SK-N-SH (cell line): ENCODE data around the gene C8B. TPM values are rescaled to one million over a fixed set of nuclear protein-coding genes. Genes with fewer than 3 reads are reported as not detected.

Source experiments
- CTCF ChIA-PET: fragments of 300-600, 350-600 bp; formaldehyde crosslinking; extraction: SDS; loops from one replicate; lab custom pipeline; 2021; lab: Yijun Ruan, JAX
- POLR2A ChIA-PET: fragments of 350-600 bp; sonication (Branson Sonifier 250); formaldehyde crosslinking; extraction: SDS; loops from one replicate; lab custom pipeline; 2020; ENCODE audit warnings: antibody characterized with exemption, inconsistent platforms; lab: Yijun Ruan, JAX
- DNase-seq: peaks from one replicate; pipeline ENCODE4 v3.0.0; 2012
- H2AFZ ChIP-seq: fragments of 200-600 bp; sonication (generic); 2 replicates; pipeline ENCODE4 v1.8.1; 2016; ENCODE audit warnings: antibody characterized with exemption, mild to moderate bottlenecking, low read depth
- H3F3A ChIP-seq: fragments of 200-600 bp; sonication (generic); replicated peaks from 2 replicates; pipeline ENCODE3; 2016; ENCODE audit warnings: antibody characterized with exemption, mild to moderate bottlenecking; ENCODE audit not compliant: insufficient read depth
- H3K27ac ChIP-seq, 2 experiments: fragments of 200-500 bp in 1 of 2; fragments of 200-600 bp in 1 of 2; sonication (Bioruptor generic) in 1 of 2; sonication (generic), shearing (Covaris generic) in 1 of 2; 2 replicates each; pipeline versions ENCODE4 v1.5.1 to v1.6.1; 2014 to 2016; ENCODE audit warnings: low read depth in 2 of 2, inconsistent platforms in 1 of 2, low read length in 1 of 2, mild to moderate bottlenecking in 1 of 2, mixed read lengths in 1 of 2
- H3K27me3 ChIP-seq: fragments of 200-600 bp; sonication (generic), shearing (Covaris generic); 2 replicates; pipeline ENCODE4 v1.6.1; 2016; ENCODE audit warnings: mixed run types; ENCODE audit not compliant: insufficient read depth
- H3K36me3 ChIP-seq, 2 experiments: fragments of 200-500 bp in 1 of 2; fragments of 200-600 bp in 1 of 2; sonication (Bioruptor generic) in 1 of 2; sonication (generic) in 1 of 2; replicated peaks in 1 of 2; 2 replicates each; pipeline versions ENCODE3 to v1.5.1; 2014 to 2016; ENCODE audit warnings: low read length in 1 of 2, mild to moderate bottlenecking in 1 of 2; ENCODE audit not compliant: insufficient read depth in 2 of 2, control insufficient read depth in 1 of 2
- H3K4me1 ChIP-seq, 2 experiments: fragments of 200-500 bp in 1 of 2; fragments of 200-600 bp in 1 of 2; sonication (Bioruptor generic) in 1 of 2; sonication (generic), shearing (Covaris generic) in 1 of 2; 2 replicates each; pipeline versions ENCODE4 v1.5.1 to v1.6.1; 2014 to 2016; ENCODE audit warnings: low read depth in 1 of 2, low read length in 1 of 2, mixed run types in 1 of 2; ENCODE audit not compliant: insufficient read depth in 2 of 2, control insufficient read depth in 1 of 2
- H3K4me2 ChIP-seq: fragments of 200-600 bp; sonication (generic), shearing (Covaris generic); 2 replicates; pipeline ENCODE4 v1.6.1; 2017; ENCODE audit warnings: mixed run types
- H3K4me3 ChIP-seq, 2 experiments: fragments of 200-500 bp in 1 of 2; fragments of 200-600 bp in 1 of 2; sonication (Bioruptor generic) in 1 of 2; sonication (generic), shearing (Covaris generic) in 1 of 2; 2 replicates each; pipeline versions ENCODE4 v1.5.1 to v1.8.1; 2014 to 2016; ENCODE audit warnings: low read depth in 2 of 2, inconsistent platforms in 1 of 2, low read length in 1 of 2, mild to moderate bottlenecking in 1 of 2, mixed read lengths in 1 of 2, moderate library complexity in 1 of 2
- H3K79me2 ChIP-seq: fragments of 200-600 bp; sonication (generic); 2 replicates; pipeline ENCODE4 v1.8.1; 2017; ENCODE audit warnings: mild to moderate bottlenecking; ENCODE audit not compliant: insufficient read depth
- H3K9ac ChIP-seq: fragments of 200-600 bp; sonication (generic); 2 replicates; pipeline ENCODE4 v1.6.1; 2017; ENCODE audit warnings: mixed run types
- H3K9me2 ChIP-seq: fragments of 200-600 bp; sonication (generic); 2 replicates; pipeline ENCODE4 v1.6.1; 2017; ENCODE audit warnings: mixed run types
- H3K9me3 ChIP-seq: fragments of 200-600 bp; sonication (generic); 2 replicates; pipeline ENCODE4 v1.6.1; 2017; ENCODE audit warnings: mixed run types, mild to moderate bottlenecking, moderate library complexity
- H4K20me1 ChIP-seq: fragments of 200-600 bp; sonication (generic); 2 replicates; pipeline ENCODE4 v1.6.1; 2017; ENCODE audit warnings: mild to moderate bottlenecking, mixed run types; ENCODE audit not compliant: insufficient read depth
- EZH2phosphoT487 ChIP-seq: fragments of 200-600 bp; sonication (generic); IDR thresholded peaks from 2 replicates; pipeline ENCODE4 v1.6.1; 2017; ENCODE audit warnings: low read depth, mixed run types, mild to moderate bottlenecking, antibody characterized with exemption, moderate library complexity, borderline replicate concordance
- FOSL2 ChIP-seq: IDR thresholded peaks from 2 replicates; pipeline ENCODE4 v1.4.0; 2012; ENCODE audit warnings: low read depth, mild to moderate bottlenecking, moderate library complexity, borderline replicate concordance
- FOXM1 ChIP-seq: IDR thresholded peaks from 2 replicates; pipeline ENCODE4 v1.4.0; 2012; ENCODE audit warnings: low read depth, mild to moderate bottlenecking
- GABPA ChIP-seq: IDR thresholded peaks from 2 replicates; pipeline ENCODE4 v1.4.0; 2012; ENCODE audit warnings: low read depth, mild to moderate bottlenecking
- GATA2 ChIP-seq: sonication (generic); formaldehyde crosslinking; IDR thresholded peaks from 2 replicates; pipeline ENCODE4 v1.5.0; 2020; ENCODE audit warnings: mild to moderate bottlenecking, missing genetic modification reagents
- JUND ChIP-seq: IDR thresholded peaks from 2 replicates; pipeline ENCODE4 v1.4.0; 2012
- NFIC ChIP-seq: IDR thresholded peaks from 2 replicates; pipeline ENCODE4 v1.4.0; 2012; ENCODE audit warnings: borderline replicate concordance
- NRF1 ChIP-seq: IDR thresholded peaks from 2 replicates; pipeline ENCODE4 v1.6.1; 2012; ENCODE audit warnings: low read depth, mild to moderate bottlenecking, low read length
- RAD21 ChIP-seq: IDR thresholded peaks from 2 replicates; pipeline ENCODE4 v1.6.1; 2012; ENCODE audit warnings: mild to moderate bottlenecking, low read length
- RFX5 ChIP-seq: IDR thresholded peaks from 2 replicates; pipeline ENCODE4 v1.6.1; 2012; ENCODE audit warnings: mild to moderate bottlenecking, improper control_type of control experiment, low read length
- TAF1 ChIP-seq: IDR thresholded peaks from 2 replicates; pipeline ENCODE4 v1.6.1; 2012; ENCODE audit warnings: low read depth, mild to moderate bottlenecking, low read length, moderate library complexity, borderline replicate concordance
- WGBS: methylation state at CpG from one replicate; pipeline ENCODE4 v1.1.6; 2017; ENCODE audit warnings: low lambda C conversion rate; 5-methylcytosine and 5-hydroxymethylcytosine counted together
- polyA plus RNA-seq, 3 experiments: library from polyadenylated mRNA; depleted of rRNA; stranded (reverse); fragments of >200 nt; gene quantifications; 2 replicates each; pipeline ENCODE4 v1.2.3, GENCODE V29; 2012
- TF ChIP-seq, protein P1 (sequence below): IDR thresholded peaks from 2 replicates; pipeline ENCODE4 v1.6.1; 2012; ENCODE audit warnings: mild to moderate bottlenecking, low read depth, low read length, moderate library complexity
- TF ChIP-seq, protein P2 (sequence below): fragments of 200-600 bp; sonication (generic); IDR thresholded peaks from 2 replicates; pipeline ENCODE4 v1.6.1; 2017; ENCODE audit warnings: antibody characterized with exemption, mild to moderate bottlenecking, moderate library complexity
- TF ChIP-seq, protein P3 (sequence below): IDR thresholded peaks from 2 replicates; pipeline ENCODE4 v1.4.0; 2012; ENCODE audit warnings: low read depth, borderline replicate concordance
- TF ChIP-seq, protein P4 (sequence below): IDR thresholded peaks from 2 replicates; pipeline ENCODE4 v1.4.0; 2012; ENCODE audit warnings: low read depth, borderline replicate concordance
- TF ChIP-seq, protein P5 (sequence below): fragments of 150-350 bp; IDR thresholded peaks from 2 replicates; pipeline ENCODE4 v1.6.1; 2016; ENCODE audit warnings: mild to moderate bottlenecking, low read depth, low read length

The C8B gene
- polyA plus RNA-seq, 1 of the 3 experiments (the other 2 are of a cell fraction), result not detected

DNA sequence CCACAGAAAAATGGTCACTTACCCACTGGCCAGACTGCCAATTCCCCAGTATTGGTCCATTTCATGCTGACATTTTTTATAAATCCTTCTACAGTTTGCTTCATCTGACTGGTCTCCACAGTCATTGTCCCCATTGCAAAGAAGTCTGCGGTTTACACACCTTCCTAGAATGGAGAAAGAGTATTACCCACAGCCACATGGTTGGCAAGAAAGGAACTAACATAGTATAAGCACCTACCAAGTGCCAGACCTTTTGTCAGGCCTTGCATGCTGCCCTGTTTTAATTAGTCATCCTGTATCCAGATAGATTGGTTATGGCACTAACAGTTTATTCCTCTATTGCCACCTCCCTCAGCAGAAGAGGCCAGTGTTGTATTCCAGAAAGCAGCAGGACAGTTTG, 11.2 kb downstream of the C8B start:
- Histone ChIP-seq H3K36me3 (no peaks in the 10 kb centered on the region), H3K4me1 (peaks cover 0 to 14% of the 10 kb centered on the region in 2 experiments; a peak in 2 of 4 replicates), H3K9me2 (no peaks in the 10 kb centered on the region), H2AFZ (no peak overlapping the region), H3K27ac (no peak overlapping the region), H3K9ac (no peak overlapping the region), H3K79me2 (no peaks in the 10 kb centered on the region), H3K4me3 (no peak overlapping the region), H3K4me2 (no peak overlapping the region), H3K27me3 (no peaks in the 10 kb centered on the region), H3K9me3 (no peaks in the 10 kb centered on the region), H4K20me1 (no peaks in the 10 kb centered on the region), H3F3A (no peaks in the 10 kb centered on the region)
- TF ChIP-seq JUND (no peak), EZH2phosphoT487 (no peak), FOSL2 (no peak), GABPA (no peak), TAF1 (no peak), GATA2 (CRISPR knock-in tag) (no peak), FOXM1 (no peak), NFIC (no peak), NRF1 (no peak), RAD21 (no peak), RFX5 (no peak)
- TF ChIP-seq, protein P1, sequence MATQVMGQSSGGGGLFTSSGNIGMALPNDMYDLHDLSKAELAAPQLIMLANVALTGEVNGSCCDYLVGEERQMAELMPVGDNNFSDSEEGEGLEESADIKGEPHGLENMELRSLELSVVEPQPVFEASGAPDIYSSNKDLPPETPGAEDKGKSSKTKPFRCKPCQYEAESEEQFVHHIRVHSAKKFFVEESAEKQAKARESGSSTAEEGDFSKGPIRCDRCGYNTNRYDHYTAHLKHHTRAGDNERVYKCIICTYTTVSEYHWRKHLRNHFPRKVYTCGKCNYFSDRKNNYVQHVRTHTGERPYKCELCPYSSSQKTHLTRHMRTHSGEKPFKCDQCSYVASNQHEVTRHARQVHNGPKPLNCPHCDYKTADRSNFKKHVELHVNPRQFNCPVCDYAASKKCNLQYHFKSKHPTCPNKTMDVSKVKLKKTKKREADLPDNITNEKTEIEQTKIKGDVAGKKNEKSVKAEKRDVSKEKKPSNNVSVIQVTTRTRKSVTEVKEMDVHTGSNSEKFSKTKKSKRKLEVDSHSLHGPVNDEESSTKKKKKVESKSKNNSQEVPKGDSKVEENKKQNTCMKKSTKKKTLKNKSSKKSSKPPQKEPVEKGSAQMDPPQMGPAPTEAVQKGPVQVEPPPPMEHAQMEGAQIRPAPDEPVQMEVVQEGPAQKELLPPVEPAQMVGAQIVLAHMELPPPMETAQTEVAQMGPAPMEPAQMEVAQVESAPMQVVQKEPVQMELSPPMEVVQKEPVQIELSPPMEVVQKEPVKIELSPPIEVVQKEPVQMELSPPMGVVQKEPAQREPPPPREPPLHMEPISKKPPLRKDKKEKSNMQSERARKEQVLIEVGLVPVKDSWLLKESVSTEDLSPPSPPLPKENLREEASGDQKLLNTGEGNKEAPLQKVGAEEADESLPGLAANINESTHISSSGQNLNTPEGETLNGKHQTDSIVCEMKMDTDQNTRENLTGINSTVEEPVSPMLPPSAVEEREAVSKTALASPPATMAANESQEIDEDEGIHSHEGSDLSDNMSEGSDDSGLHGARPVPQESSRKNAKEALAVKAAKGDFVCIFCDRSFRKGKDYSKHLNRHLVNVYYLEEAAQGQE, result no peak
- TF ChIP-seq, protein P2, sequence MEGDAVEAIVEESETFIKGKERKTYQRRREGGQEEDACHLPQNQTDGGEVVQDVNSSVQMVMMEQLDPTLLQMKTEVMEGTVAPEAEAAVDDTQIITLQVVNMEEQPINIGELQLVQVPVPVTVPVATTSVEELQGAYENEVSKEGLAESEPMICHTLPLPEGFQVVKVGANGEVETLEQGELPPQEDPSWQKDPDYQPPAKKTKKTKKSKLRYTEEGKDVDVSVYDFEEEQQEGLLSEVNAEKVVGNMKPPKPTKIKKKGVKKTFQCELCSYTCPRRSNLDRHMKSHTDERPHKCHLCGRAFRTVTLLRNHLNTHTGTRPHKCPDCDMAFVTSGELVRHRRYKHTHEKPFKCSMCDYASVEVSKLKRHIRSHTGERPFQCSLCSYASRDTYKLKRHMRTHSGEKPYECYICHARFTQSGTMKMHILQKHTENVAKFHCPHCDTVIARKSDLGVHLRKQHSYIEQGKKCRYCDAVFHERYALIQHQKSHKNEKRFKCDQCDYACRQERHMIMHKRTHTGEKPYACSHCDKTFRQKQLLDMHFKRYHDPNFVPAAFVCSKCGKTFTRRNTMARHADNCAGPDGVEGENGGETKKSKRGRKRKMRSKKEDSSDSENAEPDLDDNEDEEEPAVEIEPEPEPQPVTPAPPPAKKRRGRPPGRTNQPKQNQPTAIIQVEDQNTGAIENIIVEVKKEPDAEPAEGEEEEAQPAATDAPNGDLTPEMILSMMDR, result no peak
- TF ChIP-seq, protein P3, sequence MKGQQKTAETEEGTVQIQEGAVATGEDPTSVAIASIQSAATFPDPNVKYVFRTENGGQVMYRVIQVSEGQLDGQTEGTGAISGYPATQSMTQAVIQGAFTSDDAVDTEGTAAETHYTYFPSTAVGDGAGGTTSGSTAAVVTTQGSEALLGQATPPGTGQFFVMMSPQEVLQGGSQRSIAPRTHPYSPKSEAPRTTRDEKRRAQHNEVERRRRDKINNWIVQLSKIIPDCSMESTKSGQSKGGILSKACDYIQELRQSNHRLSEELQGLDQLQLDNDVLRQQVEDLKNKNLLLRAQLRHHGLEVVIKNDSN, result no peak
- TF ChIP-seq, protein P4, sequence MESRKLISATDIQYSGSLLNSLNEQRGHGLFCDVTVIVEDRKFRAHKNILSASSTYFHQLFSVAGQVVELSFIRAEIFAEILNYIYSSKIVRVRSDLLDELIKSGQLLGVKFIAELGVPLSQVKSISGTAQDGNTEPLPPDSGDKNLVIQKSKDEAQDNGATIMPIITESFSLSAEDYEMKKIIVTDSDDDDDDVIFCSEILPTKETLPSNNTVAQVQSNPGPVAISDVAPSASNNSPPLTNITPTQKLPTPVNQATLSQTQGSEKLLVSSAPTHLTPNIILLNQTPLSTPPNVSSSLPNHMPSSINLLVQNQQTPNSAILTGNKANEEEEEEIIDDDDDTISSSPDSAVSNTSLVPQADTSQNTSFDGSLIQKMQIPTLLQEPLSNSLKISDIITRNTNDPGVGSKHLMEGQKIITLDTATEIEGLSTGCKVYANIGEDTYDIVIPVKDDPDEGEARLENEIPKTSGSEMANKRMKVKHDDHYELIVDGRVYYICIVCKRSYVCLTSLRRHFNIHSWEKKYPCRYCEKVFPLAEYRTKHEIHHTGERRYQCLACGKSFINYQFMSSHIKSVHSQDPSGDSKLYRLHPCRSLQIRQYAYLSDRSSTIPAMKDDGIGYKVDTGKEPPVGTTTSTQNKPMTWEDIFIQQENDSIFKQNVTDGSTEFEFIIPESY, result no peak
- TF ChIP-seq, protein P5, sequence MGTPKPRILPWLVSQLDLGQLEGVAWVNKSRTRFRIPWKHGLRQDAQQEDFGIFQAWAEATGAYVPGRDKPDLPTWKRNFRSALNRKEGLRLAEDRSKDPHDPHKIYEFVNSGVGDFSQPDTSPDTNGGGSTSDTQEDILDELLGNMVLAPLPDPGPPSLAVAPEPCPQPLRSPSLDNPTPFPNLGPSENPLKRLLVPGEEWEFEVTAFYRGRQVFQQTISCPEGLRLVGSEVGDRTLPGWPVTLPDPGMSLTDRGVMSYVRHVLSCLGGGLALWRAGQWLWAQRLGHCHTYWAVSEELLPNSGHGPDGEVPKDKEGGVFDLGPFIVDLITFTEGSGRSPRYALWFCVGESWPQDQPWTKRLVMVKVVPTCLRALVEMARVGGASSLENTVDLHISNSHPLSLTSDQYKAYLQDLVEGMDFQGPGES, result no peak
- CTCF ChIA-PET, result interaction anchor here (1.2 kb wide), 1 partner anchor 12 kb away, joined by 3 read pairs; no protein-coding TSS in a partner anchor
- POLR2A ChIA-PET, result no interaction called here
- DNase-seq, result no peak
- WGBS, result 68% methylated on average over 1 of the region's 1 CpG
